Omental fat pad (tissue), 4 donors: ENCODE data around the gene NT5E. TPM values are rescaled to one million over a fixed set of nuclear protein-coding genes. Genes with fewer than 3 reads are reported as not detected.

Source experiments
- ATAC-seq: fragments of 150-250 bp; one replicate; pipeline ENCODE4 v1.9.1; 2016; ENCODE audit warnings: mild to moderate bottlenecking, moderate library complexity; ENCODE audit not compliant: low FRiP score
- DNase-seq: peaks from one replicate; pipeline ENCODE4 v3.0.0-alpha.2; 2019; ENCODE audit warnings: low spot score
- CTCF ChIP-seq, 3 donors: fragments of 450-650 bp; IDR thresholded peaks; one replicate each; pipeline ENCODE4 v1.5.1; 2016 to 2017; ENCODE audit warnings: antibody characterized with exemption in 3 of 3, mild to moderate bottlenecking in 3 of 3, moderate library complexity in 2 of 3
- total RNA-seq, 4 donors: library from RNA; depleted of rRNA; stranded (reverse); fragments of >200 nt; gene quantifications; one replicate each; pipeline ENCODE4 v1.1.0, GENCODE V29; 2016

The NT5E gene
- total RNA-seq, 4 donors from 2014 or later, result 11.4 to 28.6 (median 18.2) TPM

DNA sequence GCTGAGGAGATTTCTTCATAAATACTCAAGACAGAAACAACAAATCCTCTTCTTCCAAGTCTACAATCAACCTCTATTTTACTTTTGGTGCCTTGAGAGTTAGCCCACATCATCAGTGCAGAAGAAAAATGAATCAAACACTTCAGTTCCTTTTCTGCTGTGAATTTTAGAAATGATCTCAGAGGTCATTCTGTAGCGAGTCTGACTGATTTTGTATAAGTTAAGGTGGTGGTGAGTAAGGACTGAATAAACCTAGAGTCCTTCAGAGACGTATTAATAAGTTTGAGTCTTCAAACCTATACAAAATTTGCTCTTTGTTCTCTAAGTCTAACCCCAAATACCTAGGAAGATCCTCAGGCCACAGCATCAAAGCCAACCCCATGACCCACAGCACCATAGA, 33.1 kb upstream of the NT5E start:
- ATAC-seq (no peak), DNase-seq (no peak)
- no peak for TF ChIP-seq CTCF (IDR thresholded peaks at IDR 0.05)

DNA sequence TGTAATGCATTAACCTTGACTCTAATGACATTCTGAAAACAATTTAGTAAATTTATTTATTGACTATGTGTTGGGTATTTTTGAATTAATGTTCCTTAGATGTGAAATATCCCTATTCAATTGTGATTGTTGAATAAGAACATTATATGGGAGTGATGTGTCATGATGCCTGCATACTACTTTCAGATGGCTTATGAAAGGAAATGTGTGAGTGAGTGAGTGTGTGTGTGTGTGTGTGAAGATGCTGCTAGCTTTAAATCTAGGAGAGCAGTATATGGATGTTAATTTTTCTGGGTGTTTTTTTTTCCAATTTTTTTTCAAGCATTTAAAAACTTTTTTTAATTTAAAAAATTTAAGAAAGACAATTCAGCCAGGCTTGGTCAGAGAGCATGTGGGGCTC, 32.5 kb upstream of the NT5E start:
- no peak for DNase-seq
- TF ChIP-seq CTCF (IDR thresholded peaks at IDR 0.05), result no peak
- no peak for ATAC-seq

DNA sequence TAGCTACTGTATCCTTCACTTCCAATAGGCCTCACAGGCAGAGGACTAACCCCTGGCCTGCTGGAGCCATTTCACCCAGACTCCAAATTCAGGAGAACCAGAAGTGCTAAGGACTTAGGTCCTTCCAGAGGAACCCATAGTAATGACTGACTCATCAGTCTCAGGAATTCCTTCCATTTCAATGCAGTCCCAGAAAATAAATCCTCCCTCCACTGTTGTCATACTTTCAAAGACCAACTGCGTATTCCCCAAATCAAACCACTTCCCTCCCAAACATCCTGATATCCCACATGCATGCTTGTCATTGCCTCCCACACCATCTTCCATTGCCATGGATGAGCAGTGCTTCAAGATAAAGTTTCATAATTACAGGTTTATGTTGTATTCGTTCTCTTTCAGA, 31.8 kb upstream of the NT5E start:
- no peak for TF ChIP-seq CTCF (IDR thresholded peaks at IDR 0.05)
- DNase-seq, result no peak
- peak; percentile 30 for ATAC-seq

GRCh38 chr6:85419046-85419759, 30.7 kb upstream of the NT5E start:
- TF ChIP-seq CTCF (IDR thresholded peaks at IDR 0.05), result no peak
- ATAC-seq, result no peak
- DNase-seq, result no peak

DNA sequence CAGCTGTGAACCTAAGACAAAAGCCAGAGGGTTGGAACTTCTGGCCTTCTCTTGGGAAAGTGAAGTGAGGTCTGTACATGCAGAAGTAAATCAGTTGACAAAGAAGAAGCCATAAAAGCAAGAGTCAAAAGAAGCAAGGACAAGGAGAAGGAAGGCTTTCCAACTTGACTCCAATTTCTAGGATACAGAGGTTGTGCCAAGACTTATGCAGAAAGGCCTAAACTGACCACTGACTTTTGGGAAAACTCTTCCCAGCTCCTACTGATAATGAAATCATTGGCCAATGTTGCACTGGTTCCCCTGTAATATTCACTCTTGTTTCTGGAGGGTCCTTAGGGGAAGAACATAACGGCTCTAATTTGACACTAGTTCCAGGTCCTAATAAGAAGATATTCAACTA, 29.3 kb upstream of the NT5E start:
- ATAC-seq (no peak), DNase-seq (no peak)
- TF ChIP-seq CTCF (IDR thresholded peaks at IDR 0.05), result no peak

DNA sequence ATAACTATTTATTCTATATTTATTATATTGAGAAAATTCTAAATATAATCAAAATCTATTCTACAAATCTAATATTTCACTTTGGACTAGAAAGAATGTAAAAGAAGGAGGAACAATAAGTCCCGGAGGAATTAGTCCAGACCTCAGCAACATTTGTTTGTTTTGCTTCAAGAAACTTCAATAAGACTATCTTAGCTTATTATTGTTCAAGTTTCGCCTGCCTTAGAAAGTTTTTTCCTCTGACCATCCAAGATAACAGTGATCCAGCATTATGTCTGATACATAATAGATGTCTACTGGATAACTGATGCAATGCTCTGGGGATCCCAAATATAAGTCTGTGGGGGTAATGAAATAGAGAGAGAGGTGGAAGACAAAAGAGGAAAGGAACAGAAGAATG, 28.7 kb upstream of the NT5E start:
- DNase-seq (no peak), ATAC-seq (no peak)
- no peak for TF ChIP-seq CTCF (IDR thresholded peaks at IDR 0.05)

GRCh38 chr6:85421972-85422371, 27.9 kb upstream of the NT5E start:
- ATAC-seq (peak; percentile 62), DNase-seq (no peak)
- TF ChIP-seq CTCF (IDR thresholded peaks at IDR 0.05), result no peak
